NCI-H1105 (cell line): ENCODE results near the gene ANKRD53.
A peak's percentile ranks its signal among the peaks of the same experiment; 100 is the strongest.
"Not testable (repeated sequence)": the region's sequence is repeated elsewhere in the genome, so short reads cannot be mapped to it uniquely, and the experiment has no call there.

Experiments
- DNase-seq: peaks from one replicate; lab custom pipeline; 2025; lab: John Stamatoyannopoulos, UW

The ANKRD53 gene

DNA sequence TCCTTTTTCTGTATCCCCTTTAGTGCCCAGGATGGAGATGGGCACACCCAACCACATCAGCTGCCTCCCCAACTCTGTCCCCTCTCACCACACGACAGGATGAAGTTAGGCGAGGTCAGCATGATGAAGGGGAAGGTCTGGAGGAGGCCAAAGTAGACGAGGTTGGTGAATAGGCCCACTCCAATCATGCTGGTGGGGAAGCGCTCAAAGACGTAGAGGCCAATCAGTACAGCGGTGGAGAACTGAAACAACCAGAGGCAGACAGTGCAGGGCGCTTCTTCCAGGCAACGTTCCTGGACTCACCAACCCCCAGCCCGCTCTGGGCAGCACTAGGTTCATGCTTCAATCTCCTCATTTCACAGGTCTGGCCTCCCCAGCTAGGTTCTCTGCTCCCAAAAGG lies 13.3 kb downstream of the ANKRD53 start:
- no peak for DNase-seq

- DNase-seq, result no peak
These were observed 14.8 kb downstream of the ANKRD53 start for GRCh38 chr2:70992945-70993853.

DNA sequence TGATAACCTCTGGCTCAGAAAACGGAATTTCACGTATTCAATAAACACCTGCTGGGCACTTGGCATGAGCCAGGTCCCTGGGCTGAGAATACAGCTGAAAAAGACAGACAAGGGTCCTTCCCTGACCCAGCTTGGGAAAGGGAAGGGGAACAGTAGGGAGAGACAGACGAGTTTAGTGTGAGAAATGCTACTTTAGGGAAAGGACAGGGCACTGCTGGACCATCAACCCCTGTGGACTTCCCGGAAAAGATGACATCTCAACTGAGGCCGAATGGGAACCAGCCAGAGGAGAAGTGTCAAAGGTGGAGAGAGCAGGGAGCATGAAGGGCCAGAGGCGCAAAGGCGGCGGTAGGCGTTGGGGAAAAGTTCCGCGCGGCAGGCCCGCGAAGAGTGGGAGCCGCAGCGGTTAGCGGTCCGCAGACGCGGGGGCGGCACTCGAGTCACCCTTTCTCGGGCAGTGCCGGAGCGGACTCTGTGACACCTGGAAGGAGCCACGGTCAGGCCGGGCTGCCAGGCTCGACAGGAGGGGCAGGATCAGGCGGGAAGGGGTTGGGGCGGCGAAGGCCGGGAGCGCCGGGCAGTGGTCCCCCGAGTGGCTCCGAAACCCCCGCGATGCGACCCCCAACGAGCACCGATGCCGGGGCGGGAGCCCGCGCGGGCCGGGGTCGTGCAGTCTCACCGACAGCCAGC lies 15.7 kb downstream of the ANKRD53 start:
- DNase-seq, result no peak

GRCh38 chr2:70994699-70995425 lies 16.4 kb downstream of the ANKRD53 start, which contains the start of gene TEX261:
TSS of gene TEX261 (minus strand) at chr2:70994873. CDS start at chr2:70994757, 116 bp downstream.
- peak; percentile 78 for DNase-seq

GRCh38 chr2:70995426-70995729 lies 16.9 kb downstream of the ANKRD53 start:
- peak; percentile 38 for DNase-seq

GRCh38 chr2:70998885-70999284 lies 20.5 kb downstream of the ANKRD53 start:
- not testable (repeated sequence) for DNase-seq

- DNase-seq, result no peak
These were observed 20.9 kb downstream of the ANKRD53 start for GRCh38 chr2:70999362-70999761.

- DNase-seq, result not testable (repeated sequence)
These were observed 21.5 kb downstream of the ANKRD53 start for GRCh38 chr2:70999931-71000330.

DNA sequence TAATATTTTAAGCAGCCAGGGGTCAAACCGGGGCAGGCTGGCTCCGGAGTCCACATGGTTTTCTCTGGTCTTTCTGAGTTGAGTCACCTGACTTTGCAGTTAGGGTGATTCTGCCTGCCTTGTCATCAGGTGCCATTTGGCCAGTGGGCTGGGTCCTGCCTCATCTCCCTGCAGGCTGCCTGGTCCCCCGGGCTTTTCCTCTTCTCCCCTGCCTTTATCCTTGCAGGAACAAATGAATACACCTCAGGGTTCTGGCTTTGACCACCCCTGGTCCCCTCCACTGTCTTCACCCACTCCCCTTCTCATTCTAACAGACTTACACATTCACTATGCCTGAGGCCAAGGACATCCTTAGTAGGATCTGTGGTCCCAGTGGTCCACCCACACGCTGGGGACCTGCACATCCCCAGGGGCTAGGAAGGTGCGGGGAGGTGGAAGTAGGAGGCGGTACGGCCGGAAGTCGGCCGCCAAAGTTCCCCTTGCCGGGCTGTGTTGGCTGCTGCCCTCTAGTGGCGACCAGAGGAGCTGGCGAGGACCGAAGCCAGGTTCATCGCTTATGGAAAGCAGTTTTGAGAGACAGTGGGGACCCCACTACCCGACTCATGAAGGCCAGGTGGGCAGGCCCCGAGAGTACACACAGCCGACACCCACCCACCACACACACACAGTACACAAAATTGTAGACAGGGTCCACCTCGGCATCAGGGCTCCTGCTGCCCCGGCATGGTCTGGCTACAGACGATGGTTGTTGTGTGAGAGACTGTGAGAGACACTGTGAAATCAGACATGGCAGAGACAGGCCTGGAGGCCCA lies 22.6 kb downstream of the ANKRD53 start:
- peak; percentile 63 for DNase-seq

GRCh38 chr2:71001592-71001927 lies 23.1 kb downstream of the ANKRD53 start:
- DNase-seq, result no peak

GRCh38 chr2:71001981-71002570 lies 23.6 kb downstream of the ANKRD53 start:
- DNase-seq, result no peak

DNA sequence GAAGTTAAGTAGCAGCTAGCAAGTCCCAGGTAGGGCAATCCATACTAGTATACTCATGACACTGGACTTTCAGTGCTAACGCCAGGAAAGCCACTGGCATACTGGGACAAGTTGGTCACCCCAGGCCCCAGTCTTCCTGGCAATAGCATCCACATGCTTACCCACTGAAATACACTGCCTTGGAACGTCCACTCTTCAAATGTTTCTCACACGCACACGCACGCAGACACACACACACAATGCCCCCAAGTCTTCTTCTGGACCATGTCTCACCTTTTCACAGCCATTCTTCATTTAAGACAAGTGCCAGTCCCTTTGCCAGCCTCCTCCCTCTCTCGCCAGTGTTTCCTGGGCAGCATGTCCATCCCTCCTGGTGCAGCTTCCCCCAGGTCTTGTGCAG lies 25.0 kb downstream of the ANKRD53 start:
- DNase-seq, result no peak

DNA sequence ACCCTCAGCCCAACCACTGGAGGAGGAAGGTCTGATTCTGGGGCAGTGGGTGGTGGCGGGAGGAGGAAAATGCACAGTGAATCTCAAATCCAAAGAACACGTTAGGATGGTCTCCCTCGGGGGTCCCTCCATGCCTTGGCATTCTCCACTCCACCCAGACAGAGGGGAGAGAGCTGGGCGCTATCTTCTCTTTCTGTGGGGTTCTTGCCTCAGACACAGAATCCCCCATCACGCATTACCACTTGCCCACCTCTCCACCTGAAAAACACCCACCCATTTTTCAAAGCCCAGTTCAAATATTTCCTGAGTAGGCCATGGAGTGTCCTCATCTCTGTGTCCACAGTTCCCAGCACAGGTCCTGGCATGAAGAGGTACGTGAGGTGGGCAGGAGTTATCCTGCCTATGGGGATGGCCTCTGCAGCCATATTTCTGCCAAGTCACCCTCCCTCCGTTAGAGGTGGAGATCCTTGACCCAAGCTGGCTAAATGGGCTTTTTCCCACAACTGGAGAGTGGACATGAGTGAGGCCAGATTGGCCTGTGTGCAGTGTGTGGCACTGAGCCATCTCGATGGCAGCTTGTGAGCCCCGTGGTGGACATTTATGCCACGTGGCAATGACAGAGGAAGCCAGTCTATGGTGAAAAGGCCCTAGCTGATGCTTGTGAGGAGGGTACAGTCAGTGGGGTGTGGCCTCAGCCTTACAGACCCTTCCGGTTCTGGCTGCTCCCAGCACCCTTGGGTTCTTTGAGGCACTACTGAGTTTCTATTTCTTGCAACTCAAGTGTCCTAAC lies 25.7 kb downstream of the ANKRD53 start:
- no peak for DNase-seq

DNA sequence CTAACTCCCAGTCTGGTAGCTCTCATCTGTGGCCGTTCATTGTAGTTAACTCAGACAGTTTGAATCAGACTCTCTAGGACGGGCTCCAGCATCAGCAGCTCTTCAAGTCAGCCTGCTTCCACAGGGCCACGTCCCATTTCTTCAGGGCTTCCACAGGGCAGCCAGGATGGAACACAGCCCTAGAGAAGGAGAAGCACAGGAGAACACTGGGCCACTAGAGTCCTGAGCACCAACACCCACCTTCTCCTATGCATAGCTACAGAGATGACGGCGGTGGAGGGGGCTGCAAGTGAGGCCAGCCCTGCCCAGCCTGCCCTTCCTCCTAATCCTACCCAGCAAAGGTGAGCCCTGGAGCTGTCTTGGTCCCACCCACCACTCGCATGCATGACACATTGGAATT lies 26.4 kb downstream of the ANKRD53 start:
- DNase-seq, result no peak

GRCh38 chr2:71005271-71006202 lies 27.1 kb downstream of the ANKRD53 start:
- no peak for DNase-seq

GRCh38 chr2:71006323-71006722 lies 27.9 kb downstream of the ANKRD53 start:
- no peak for DNase-seq

- DNase-seq, result no peak
These were observed 28.7 kb downstream of the ANKRD53 start for GRCh38 chr2:71006955-71007799.

- no peak for DNase-seq
These were observed 29.9 kb downstream of the ANKRD53 start for GRCh38 chr2:71008342-71008741.

- DNase-seq, result not testable (repeated sequence)
These were observed 33.4 kb downstream of the ANKRD53 start for GRCh38 chr2:71011786-71012185.
